HG02623 (cell line): Measurements from ENCODE around the gene KRTAP26-1.

Source experiments
- ATAC-seq: cut with Tn5 transposase; IDR thresholded peaks from one replicate; pipeline ENCODE4 v1.9.1; 2021; ENCODE audit warnings: moderate library complexity; ENCODE audit not compliant: unreplicated experiment

Gene KRTAP26-1, protein sequence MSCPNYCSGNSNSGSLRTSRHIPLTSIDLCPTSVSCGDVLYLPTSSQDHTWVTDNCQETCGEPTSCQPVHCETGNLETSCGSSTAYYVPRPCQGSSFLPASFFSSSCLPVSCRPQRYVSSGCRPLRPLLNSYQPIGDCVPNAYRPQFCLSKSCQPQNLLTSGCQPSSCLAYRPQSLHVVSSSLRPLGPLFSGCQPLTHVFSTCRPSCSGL

DNA sequence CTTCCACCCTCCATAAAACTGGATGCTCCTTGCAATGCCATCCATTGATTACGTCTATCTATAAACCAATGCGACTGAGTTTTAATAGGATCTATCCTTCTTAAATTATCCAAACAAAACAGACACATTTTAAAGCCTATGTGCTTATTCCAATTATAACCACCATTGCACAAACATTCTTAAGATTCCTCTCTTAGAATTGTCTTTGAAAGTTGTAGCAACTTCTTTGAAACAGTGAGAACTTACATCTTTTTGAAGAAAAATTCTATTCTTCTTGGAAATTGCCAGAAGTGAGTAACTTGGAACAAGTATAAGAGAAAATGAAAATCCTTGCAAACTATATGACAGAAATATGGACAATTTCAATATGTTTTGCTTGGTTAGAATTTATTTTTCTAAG lies at the start of gene KRTAP26-1:
Gene KRTAP26-1, minus strand, starts transcription at position 101 of the 400 bp plus-strand sequence. CDS start 280 bp downstream, outside the sequence.
- ATAC-seq, result no peak

DNA sequence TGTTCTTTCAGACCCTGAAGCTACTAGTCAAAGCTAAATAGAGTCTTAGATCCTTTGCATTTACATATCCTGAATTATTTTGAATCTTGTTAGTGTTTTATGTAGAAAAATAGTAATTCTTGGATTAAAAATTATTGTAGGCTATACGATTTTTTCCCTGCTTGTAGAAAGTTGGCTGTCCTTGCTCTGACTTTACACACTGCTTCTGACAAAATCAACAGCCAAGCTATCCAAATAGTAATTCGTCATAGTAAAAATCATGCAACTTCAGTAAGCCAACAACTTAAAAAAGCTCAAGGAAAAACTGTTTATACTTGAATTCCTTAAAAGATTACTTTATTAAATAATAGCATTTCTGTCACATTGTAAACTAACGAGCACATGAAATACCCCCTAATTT lies 35.8 kb upstream of the KRTAP26-1 start:
- ATAC-seq, result no peak

DNA sequence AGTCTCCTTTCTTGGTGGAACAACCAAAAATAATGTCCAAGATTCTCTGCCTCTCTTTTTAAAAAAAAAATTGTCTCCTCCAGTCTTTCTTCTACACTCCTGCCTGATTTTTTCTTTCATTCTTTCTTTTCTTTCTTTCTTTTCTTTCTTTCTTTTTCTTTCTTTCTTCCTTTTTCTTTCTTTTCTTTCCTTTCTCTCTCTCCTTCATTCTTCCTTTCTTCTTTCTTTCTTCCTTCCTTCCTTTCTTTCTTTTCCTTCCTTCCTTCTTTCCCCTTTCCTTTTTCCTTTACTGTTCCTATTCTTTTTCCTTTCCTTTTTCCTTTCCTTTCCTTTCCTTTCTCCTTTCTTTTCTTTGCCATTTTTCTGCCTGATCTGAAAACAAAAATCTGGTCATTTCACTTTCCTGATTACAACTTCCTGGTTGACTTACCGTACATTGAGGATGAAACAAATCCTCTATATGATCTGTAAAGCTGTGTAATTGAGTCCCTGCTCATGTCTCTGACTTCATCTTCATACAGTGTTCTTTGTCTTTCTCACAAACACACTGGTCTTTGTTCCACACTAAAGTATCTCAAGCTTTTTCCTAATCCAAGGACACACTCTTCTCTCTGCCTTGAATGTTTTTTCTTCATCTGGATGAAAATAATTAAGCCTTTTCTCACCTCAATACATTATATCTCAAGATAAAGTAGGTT lies 34.3 kb upstream of the KRTAP26-1 start:
- no peak for ATAC-seq

DNA sequence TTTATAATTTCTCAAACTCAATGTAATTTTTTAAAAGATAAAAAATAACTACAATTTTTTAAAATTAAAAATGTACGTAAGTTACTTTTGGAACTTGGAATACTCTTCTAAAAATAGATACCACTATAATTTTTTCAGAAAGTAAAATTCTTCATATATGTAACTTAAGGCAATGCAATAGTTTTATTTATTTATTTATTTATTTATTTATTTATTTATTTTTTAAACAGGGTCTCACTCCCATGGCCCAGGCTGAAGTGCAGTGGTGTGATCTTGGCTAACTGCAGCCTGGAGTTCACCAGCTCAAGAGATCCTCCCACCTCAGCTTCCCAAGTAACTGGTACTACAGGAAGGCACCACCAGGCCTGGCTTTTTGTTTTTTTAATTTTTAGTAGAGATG lies 31.4 kb upstream of the KRTAP26-1 start:
- ATAC-seq, result no peak

DNA sequence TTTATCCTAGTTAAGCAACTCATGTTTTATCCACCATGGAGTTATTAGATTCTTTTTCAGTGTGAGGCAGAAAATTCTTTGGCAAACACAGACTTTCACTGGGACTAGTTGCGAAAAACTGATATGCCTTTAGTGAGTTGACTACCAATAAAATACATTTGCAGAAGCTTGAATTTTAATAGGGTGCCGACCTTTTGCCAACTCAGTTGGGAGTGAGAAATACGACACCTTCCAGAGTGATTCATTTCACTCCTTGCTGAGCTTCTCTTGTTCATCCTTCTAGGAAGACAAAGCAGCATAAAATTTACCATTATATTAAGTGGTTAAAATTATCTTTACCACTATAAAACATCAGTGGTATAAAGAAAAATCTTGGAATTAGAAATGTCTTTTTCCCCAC lies 29.5 kb upstream of the KRTAP26-1 start:
- no peak for ATAC-seq

DNA sequence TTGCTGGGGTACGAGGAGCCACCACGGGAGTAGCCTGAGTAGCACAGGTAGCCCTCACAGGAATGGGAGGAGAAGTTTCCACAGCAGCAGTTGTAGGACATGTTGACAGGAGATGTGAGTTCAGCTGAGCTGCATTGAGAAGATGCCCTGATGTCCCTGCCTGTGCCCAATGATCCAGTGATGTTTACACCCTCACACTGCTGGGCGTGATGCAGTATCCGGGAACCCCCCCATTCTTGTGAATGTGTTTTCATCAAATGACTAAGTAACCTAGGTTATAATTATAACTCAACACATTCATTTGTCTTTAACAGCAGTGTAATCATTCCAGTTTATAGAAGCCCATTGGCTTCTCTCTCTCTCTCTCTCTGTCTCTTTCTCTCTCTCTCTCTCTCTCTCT lies 28.4 kb upstream of the KRTAP26-1 start, which contains the start of gene KRTAP23-1:
Gene KRTAP23-1, minus strand, starts transcription at position 101 of the 400 bp plus-strand sequence. Its CDS starts 0 bp downstream, at position 101.
- no peak for ATAC-seq

DNA sequence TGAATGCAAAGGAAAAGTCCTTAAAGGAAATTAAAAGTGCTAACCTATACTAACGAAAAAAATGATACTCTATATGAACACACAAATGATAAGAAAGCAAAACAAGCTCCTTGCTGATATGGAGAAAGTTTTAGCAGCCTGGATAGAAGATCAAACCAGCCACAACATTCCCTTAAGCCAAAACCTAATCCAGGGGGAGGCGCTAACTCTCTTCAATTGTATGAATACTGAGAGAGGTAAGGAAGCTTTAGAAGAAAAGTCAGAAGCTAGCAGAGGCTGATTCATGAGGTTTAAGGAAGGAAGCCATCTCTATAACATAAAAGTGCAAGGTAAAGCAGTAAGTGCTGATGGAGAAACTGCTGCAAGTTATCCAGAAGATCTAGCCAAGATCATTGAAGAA lies 24.9 kb upstream of the KRTAP26-1 start:
- ATAC-seq, result no peak

DNA sequence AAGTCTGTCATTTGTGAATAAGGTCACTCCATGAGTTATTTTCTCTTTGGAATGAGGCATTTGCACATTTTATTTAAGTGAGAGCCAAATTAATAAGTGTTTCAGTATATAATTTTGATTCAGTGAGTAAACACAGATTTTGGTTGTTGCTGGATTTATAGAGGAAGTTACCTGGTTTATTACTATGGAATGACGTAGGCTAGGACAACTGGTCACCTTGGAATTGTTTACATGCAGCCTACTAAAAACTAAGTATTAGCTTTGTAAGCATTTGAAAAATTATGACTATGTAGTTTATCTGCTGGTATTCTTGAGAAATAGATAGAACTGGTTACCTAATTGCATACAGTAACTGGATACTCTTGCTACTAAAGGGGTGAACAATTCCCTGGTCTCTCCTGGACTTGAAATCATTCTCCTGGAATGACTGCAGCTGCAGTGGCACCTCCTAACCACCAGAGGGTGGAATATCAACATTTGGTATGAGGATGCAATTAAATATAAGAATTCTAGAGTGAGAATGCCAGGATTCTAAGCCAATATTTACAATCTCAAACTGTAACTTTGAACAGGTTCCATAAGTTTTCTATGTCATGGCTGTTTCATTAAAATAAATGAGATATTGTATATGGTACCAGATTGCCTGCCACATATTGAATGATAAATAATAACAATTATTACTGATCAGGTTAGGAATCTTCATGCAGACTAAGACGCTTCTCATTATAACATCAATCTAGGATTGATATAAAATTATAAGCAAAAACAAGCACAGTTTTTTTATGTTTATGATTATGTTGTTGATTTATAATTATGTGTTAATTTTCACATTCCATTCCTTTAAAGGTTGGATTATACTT lies 20.8 kb upstream of the KRTAP26-1 start:
- no peak for ATAC-seq

DNA sequence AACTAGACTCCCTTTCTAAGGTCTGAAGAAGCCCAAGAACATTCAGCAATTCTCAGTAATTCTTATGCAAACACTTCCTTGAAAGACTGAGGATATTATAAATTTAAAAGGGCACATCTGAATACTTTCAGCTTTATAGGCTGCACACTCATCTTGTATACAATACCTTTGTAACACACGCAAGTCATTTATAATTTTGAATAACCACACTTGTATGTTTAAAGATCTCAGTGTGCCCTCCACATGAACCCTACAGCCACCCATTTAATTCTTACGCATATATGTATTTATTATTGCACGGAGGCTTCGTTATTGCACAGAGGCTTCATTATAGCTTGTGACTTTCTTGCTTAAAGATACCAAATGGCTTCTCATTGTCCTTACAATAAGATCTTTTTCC lies 18.6 kb upstream of the KRTAP26-1 start:
- no peak for ATAC-seq

DNA sequence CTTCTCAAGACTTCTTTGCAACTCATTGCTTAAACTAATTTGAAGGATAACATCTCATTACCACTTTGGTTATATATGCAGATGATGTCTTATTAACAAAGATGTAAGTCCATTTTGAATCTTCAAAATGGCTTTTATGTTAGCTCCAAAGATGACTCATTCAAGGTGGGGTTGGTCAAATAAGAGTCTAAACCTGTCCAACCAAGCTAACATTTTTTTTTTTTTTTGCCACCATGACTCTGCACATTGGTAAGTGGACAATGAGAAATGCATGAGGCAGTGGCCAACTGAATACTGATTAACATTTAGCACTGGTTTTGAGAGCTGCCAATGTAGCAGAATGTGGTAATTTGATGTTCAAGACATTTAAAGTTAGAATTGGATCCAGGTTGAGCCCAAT lies 17.7 kb upstream of the KRTAP26-1 start:
- no peak for ATAC-seq

DNA sequence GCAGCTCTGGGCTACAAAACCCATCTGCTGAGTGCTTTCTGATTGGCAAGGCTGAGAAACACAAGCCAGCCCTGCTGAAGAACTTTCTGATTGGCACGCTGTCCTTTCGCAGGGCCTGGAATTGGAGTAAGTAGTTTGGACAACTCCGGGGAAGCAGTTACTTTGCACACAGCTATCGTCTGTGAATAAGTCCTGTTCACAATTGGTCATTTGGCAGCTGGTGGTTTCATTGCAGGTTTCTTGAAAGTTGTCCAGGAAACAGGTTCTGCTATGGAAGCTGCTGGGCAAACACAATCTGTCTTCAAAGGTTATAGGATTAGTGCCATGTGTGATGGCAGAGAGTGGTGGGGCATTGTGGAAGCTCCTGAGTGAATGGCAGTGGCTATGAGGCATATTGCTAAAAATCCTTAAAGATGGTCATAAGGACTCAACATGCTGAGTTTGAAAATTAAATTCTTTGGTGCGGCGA lies 17.2 kb upstream of the KRTAP26-1 start, which contains the start of gene KRTAP27-1:
Gene KRTAP27-1, minus strand, starts transcription at position 419 of the 469 bp plus-strand sequence. Its CDS starts 26 bp downstream, at position 393.
- ATAC-seq, result no peak

DNA sequence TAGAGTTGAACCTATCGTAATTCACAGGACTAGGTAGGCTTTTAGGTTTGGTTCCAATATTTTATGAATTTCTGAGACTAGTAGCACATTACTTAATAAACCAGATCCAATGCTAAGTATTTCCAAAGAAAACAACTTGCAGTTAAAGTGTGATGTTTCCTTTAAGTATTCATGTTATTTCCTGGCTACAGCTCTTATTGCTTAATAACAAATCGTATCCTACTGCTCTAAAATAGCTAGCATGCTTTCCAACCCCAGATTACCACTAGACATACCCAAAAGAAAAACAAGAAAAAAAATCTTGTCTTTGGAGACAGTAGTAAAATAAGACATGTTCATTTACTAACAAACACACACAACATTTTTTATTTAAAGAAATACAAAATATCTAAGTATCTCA lies 16.5 kb upstream of the KRTAP26-1 start:
- no peak for ATAC-seq

DNA sequence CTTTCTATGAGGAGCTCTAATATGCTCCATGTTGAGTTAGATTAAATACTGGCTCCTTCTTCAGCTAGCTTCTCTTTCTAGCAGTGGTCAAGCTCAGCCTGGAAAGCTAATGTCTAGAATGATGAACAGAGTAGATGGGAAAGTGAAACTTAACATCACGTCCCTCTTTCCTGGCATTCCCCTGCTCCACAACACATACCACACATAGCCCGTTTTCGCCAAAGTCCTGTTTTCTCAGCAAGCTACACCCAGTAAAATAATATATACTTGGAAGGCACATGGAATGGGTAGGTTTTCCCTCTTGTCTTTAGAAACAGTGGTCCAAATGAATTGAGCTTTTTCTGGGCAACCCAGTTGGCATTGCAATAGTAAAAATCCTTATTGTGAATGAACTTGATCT lies 13.6 kb upstream of the KRTAP26-1 start:
- ATAC-seq, result no peak

DNA sequence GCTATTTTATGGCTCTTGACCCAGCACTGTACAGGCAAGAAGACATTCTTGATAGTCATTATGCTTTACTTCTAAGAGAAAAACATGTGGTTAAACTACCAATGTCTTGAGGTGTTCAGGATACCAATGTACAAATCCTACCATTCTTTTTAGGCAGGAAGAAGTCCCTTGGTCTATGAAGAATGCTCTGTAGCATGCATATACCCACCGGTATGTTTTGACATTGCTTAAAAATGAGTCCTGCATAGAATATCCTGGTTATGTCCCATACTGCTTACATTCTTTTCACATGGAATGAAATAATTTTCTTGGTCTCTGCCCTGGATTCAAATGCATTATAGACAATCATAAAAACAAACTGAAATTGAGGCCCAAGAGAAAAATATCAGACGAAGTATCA lies 12.6 kb upstream of the KRTAP26-1 start:
- no peak for ATAC-seq

DNA sequence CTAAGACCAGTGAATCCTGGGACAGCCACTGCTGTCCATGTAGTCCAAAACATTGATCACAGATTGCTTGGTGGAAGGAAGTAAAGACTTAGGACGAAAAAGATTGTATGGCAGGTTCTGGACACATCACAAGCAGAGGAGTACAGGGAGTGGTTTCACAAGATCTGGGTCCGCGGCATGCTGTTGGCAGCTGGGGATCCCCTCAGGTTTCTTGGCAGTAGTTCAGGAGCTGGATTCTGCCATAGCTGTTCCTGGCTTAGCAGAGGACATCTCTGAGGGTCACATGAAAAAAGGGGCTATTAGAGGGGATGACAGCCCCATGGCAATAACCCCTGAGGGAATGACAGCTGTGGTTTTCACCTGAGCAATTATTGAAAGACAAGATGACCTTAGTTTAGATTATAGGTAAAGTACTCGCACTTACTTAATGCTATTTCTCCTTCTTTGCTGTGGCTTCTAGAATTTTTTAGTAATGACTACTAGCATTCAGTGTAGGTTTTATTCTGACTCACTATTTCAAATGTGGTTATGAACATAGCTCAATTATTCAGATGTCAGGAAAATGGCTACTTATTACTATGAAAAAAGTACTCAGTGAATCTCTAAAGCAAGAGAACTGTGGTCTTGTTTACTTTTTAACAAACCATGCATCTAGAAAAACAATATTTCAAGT lies 9.2 kb upstream of the KRTAP26-1 start:
- ATAC-seq, result no peak

DNA sequence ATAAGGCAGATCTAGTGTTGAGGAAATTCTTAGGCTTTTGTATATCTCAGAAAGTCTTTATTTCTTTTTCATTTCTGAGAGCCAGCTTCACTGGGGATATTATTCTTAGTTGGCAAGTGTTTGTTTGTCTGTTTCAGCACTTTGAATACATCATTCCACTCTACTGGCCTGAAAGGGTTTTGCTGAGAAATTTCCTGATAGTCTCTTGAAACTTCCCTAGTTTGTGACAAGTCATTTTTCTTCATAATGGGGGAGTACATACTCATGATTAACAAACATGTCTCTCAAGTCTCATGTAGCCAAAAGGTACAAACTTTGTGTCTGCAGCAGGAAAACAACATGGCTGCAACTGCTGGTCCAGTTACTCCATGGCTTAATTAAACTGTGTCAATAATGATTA lies 6.3 kb upstream of the KRTAP26-1 start:
- no peak for ATAC-seq

DNA sequence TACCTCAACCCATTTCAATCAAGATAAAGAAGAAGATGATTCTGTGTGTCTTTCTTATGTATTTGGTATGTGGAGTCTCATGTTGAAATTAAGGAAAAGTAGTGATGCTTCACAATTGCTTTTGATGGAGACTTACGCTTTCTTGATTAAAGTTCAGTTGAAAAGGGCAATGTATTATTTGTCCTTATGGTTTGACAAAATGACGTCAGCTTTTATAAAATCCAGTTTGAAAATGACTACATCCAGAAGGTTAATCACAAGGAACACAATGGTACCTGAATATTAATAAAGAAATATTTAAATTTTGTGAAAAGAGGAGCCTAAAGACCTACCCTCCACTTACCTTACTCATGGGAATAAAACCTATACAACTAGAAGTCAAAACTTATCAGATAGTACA lies 4.4 kb downstream of the KRTAP26-1 start:
- no peak for ATAC-seq

DNA sequence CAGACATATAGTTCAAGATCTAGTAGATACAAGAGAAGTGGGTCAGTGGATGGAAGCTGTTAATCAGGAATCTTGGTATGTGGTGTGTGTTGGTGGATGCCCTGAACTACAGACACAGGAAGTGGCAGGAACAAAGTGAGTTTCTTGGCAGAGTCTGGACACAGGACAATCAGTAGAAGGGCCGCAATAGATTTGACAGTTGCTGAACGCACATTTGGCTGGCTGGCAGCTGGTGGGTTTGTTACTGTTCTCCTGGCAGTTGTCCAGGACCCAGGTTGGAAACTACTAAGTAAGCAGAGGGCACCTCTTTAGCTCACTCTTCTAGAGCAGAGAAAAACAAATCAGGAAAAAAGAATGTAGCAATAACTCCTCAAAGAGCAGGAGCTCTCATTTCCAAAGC lies 13.2 kb downstream of the KRTAP26-1 start:
- no peak for ATAC-seq

DNA sequence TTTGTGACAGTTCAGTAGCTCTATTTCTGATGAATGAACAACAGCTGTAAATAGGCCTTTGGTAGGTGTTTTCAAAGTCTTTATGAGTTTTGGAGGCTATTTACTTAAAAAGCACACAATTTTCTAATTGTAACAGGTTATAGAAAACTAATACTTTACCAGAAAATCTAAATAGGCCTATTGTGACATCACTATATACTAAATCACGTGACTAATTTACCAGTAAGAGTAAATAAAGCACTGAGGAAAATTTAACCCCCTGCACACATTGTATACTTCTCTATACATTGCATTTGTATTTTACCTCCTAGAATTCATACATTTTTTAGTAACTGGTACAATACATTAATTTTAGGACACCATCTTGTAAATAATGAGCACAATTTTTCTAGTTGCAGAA lies 15.0 kb downstream of the KRTAP26-1 start:
- ATAC-seq, result no peak

DNA sequence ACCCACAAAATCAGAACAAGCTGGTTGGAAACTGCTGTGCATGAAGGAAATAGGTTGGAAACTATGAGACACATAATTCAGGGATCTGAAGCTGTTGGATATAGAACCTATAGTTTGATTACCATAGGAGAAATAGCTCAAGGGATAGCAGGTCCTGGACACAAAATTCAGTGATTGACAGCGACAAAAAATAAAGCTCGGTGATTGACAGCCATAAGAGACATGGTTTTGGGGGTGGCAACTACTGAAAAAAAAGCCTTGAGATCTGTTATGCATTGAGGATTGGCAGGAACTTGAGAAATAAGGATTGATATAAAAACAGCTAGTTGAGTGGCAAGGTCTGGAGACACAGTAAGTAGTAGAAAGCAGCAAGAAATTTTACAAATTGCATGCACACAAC lies 30.9 kb downstream of the KRTAP26-1 start, which contains the start of gene KRTAP25-1:
Gene KRTAP25-1, minus strand, starts transcription at position 300 of the 400 bp plus-strand sequence. Its CDS starts 24 bp downstream, at position 276.
- ATAC-seq, result no peak

DNA sequence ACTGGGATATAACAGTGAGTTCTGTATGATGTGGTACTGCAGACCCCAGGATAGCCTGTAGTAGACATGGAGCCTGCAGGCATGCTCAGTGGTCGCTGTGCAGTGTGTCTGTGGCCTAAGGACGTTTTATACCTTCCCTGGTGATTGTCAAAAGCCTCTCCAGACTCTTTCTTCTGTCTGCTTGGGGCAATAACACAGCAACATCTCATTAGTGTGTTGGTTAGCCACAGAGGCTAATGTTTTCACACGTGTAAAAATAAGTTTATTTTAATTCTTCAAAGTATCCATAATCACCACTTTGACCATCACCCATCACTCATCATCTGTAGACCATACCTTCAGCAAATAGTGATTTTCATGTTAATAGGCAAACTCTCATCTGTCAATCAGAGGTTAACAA lies 37.3 kb downstream of the KRTAP26-1 start, which contains the start of gene KRTAP24-1:
Gene KRTAP24-1, minus strand, starts transcription at position 101 of the 400 bp plus-strand sequence. Its CDS starts 18 bp downstream, at position 83.
- no peak for ATAC-seq
